Activated CD8-positive, alpha-beta T cell treated with anti-CD3 and anti-CD28 coated beads, Interleukin-2, amount 10 ng/mL, durations not matched to agents 7 days and 5 days (primary cell): ENCODE results near the gene POC5. TPM values are rescaled to one million over a fixed set of nuclear protein-coding genes. Genes with fewer than 3 reads are reported as not detected.
A peak's percentile ranks its signal among the peaks of the same experiment; 100 is the strongest.
"Not testable (repeated sequence)": the region's sequence is repeated elsewhere in the genome, so short reads cannot be mapped to it uniquely, and the experiment has no call there.

Experiments used
- ATAC-seq: fragments of 150-1000 bp; cut with Tn5 transposase; one replicate; pipeline ENCODE4 v1.10.0; 2021; ENCODE audit warnings: moderate library complexity
- CTCF ChIA-PET: fragments of 350-600 bp; sonication (Branson Sonifier 250); formaldehyde crosslinking; loops from one replicate; lab custom pipeline; 2021; ENCODE audit warnings: antibody characterized with exemption; lab: Charles Lee
- POLR2A ChIA-PET: fragments of 350-600 bp; sonication (Branson Sonifier 250); formaldehyde crosslinking; loops from one replicate; lab custom pipeline; 2021; ENCODE audit warnings: antibody characterized with exemption; lab: Charles Lee
- DNase-seq: peaks from one replicate; pipeline ENCODE4 v3.0.0-alpha.2; 2020
- H3K27ac Mint-ChIP-seq: one replicate; pipeline ENCODE4 v1.8.0; 2021; ENCODE audit warnings: mild to moderate bottlenecking, mixed read lengths
- H3K27me3 Mint-ChIP-seq: one replicate; pipeline ENCODE4 v1.8.0; 2021; ENCODE audit warnings: low read depth, mixed read lengths
- H3K36me3 Mint-ChIP-seq: one replicate; pipeline ENCODE4 v1.8.0; 2021; ENCODE audit warnings: low read depth, mixed read lengths
- H3K4me1 Mint-ChIP-seq: one replicate; pipeline ENCODE4 v1.8.0; 2021; ENCODE audit warnings: low read depth, mixed read lengths
- H3K4me3 Mint-ChIP-seq: one replicate; pipeline ENCODE4 v1.8.0; 2021; ENCODE audit warnings: mild to moderate bottlenecking, mixed read lengths
- H3K9me3 Mint-ChIP-seq: one replicate; pipeline ENCODE4 v1.8.0; 2022; ENCODE audit warnings: mixed read lengths; ENCODE audit not compliant: insufficient read depth
- total RNA-seq, 2 experiments: library from RNA; stranded (reverse); gene quantifications; one replicate each; pipeline ENCODE4 v1.2.3, GENCODE V29; 2021

Gene POC5
- total RNA-seq: 10 to 100 TPM; 21.3 to 23.9 TPM

DNA sequence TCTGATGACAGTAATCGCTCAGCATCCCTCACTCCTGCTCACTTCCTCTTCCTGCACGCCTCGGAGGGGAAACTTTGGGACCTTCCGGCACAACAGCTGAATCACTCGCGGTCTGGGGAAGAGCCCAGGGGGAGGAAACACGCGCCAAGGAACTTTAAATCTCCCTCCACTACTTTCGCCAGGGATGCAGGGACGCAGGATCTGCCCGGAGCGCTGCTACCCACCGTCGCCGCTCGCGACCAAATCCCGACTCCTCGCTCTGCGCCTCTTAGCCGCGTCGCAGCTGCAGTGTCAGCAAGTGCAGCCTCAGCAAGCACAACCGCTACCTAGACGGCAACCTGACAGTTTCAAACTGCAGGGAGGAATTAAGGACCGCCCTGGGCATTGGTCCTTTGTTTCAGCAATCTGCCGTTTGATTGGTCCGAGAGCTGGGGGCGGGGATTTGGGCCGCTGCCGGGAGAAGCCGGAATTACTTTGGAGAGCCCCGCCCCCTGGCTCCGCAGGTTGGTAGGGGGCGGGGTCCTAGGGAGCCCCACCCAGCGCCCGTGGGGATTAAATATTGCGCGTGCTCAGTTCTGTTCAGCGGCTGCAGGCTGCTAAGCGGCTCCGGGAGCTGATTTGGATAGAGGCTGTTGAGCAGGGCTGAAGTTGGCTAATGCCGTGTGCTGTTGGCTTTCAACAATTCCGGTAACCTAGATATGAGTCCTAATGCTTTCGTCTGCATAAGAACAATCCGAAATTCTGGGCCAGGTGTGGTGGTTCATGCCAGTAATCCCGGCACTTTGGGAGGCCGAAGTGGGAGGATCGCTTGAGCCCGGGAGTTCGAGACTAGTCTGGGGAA, at the start of gene POC5:
POC5 (minus strand) TSS at position 356 of the 841 bp plus-strand sequence. CDS start 4,500 bp downstream, outside the sequence.
- ATAC-seq: peak; percentile 97
- peak; percentile 99 for DNase-seq
- Mint-ChIP-seq H3K4me3 (peak within 1 kb of the TSS; percentile 99), H3K36me3 (peaks cover 28% of the 10 kb centered on the region), H3K4me1 (peaks cover 32% of the 10 kb centered on the region), H3K9me3 (no peaks in the 10 kb centered on the region), H3K27me3 (peaks cover 4% of the 10 kb centered on the region), H3K27ac (peak within 1 kb of the TSS; percentile 99)
- ChIA-PET POLR2A (interaction anchor here (0.6 to 1.5 kb wide), 10 partner anchors 10 to 480 kb away, joined by 3 to 7 read pairs (median 4); partner anchors contain the start of gene HMGCR), CTCF (interaction anchor here (1.4 to 1.7 kb wide), 3 partner anchors 39 to 458 kb away, joined by 3 to 4 read pairs (median 4); no protein-coding TSS in a partner anchor)

GRCh38 chr5:75758116-75758515, 40.9 kb upstream of the POC5 start:
- no peak overlapping the region for H3K27ac Mint-ChIP-seq
- H3K36me3 Mint-ChIP-seq: no peaks in the 10 kb centered on the region
- CTCF ChIA-PET: no interaction called here
- DNase-seq (no peak), ATAC-seq (no peak)
- peaks cover 20% of the 10 kb centered on the region for H3K27me3 Mint-ChIP-seq
- no peaks in the 10 kb centered on the region for H3K9me3 Mint-ChIP-seq
- H3K4me1 Mint-ChIP-seq: no peaks in the 10 kb centered on the region
- POLR2A ChIA-PET: no interaction called here
- no peak overlapping the region for H3K4me3 Mint-ChIP-seq

DNA sequence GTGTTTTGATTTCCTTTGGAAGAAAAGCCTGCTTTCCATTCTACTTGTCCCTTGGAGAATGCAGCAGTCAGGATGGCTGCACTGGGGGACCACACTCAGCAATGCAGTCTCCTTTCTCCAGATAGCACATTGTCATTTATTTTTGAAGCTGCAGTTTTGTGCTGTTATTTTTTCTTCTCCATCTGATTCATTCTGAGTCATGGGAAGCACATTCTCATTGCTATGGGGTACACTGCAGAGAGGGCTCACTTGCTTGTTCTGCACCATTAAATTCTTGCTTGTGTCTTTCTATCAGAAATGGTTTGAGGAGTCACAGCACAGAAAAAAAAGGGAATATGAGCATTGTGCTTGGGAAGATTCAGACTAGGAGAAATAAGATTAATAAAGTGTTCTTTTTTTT, 39.7 kb upstream of the POC5 start:
- DNase-seq: no peak
- no peak for ATAC-seq
- Mint-ChIP-seq H3K9me3 (no peaks in the 10 kb centered on the region), H3K36me3 (no peaks in the 10 kb centered on the region), H3K27me3 (peaks cover 20% of the 10 kb centered on the region), H3K27ac (no peak overlapping the region), H3K4me3 (no peak overlapping the region), H3K4me1 (no peaks in the 10 kb centered on the region)
- CTCF ChIA-PET: no interaction called here
- POLR2A ChIA-PET: no interaction called here

- Mint-ChIP-seq H3K4me3 (no peak overlapping the region), H3K36me3 (no peaks in the 10 kb centered on the region), H3K9me3 (no peaks in the 10 kb centered on the region), H3K27me3 (peaks cover 24% of the 10 kb centered on the region), H3K27ac (no peak overlapping the region), H3K4me1 (no peaks in the 10 kb centered on the region)
- DNase-seq (no peak), ATAC-seq (no peak)
- ChIA-PET POLR2A (no interaction called here), CTCF (interaction anchor here (0.6 kb wide), 1 partner anchor 1975 kb away, joined by 3 read pairs; no protein-coding TSS in a partner anchor)
These were observed 39.0 kb upstream of the POC5 start for GRCh38 chr5:75756211-75756610.

GRCh38 chr5:75753182-75753581, 35.9 kb upstream of the POC5 start:
- ChIA-PET POLR2A (no interaction called here), CTCF (no interaction called here)
- H3K9me3 Mint-ChIP-seq: no peaks in the 10 kb centered on the region

GRCh38 chr5:75744355-75744754, 27.1 kb upstream of the POC5 start:
- no peaks in the 10 kb centered on the region for H3K9me3 Mint-ChIP-seq
- no peak overlapping the region for H3K27ac Mint-ChIP-seq
- ATAC-seq: no peak
- no peak overlapping the region for H3K4me3 Mint-ChIP-seq
- no peaks in the 10 kb centered on the region for H3K4me1 Mint-ChIP-seq
- CTCF ChIA-PET: no interaction called here
- no peak for DNase-seq
- H3K36me3 Mint-ChIP-seq: no peaks in the 10 kb centered on the region
- POLR2A ChIA-PET: no interaction called here
- peaks cover 9% of the 10 kb centered on the region for H3K27me3 Mint-ChIP-seq

More at GRCh38 chr5:75753182-75753581, 35.9 kb upstream of the POC5 start:
- Mint-ChIP-seq H3K27me3 (peaks cover 37% of the 10 kb centered on the region), H3K4me1 (no peaks in the 10 kb centered on the region), H3K27ac (no peak overlapping the region), H3K36me3 (no peaks in the 10 kb centered on the region), H3K4me3 (no peak overlapping the region)
- ATAC-seq: no peak
- DNase-seq: no peak

DNA sequence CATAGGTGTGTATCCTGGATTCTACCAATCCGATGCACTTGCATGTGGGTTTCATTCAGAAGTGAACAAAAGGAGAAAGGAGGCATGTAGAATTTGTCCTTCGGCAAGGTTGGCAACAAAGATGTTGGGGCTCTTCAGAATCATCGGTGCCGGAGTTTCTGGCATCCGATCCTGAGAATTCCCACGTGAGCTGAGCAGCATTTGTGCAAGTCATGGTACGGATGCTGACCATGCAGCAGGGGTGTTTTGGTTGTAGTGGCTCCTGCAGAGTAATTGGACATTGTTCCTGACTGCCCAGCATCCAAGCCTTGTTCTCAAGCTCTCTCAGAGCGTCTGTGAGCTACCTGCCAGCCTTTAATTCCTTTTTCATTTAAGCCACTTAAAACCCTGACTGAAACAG, 19.0 kb upstream of the POC5 start:
- H3K27ac Mint-ChIP-seq: no peak overlapping the region
- ATAC-seq: no peak
- DNase-seq: no peak
- no peak overlapping the region for H3K4me3 Mint-ChIP-seq
- ChIA-PET POLR2A (no interaction called here), CTCF (no interaction called here)
- H3K9me3 Mint-ChIP-seq: no peaks in the 10 kb centered on the region
- no peaks in the 10 kb centered on the region for H3K4me1 Mint-ChIP-seq
- peaks cover 10% of the 10 kb centered on the region for H3K27me3 Mint-ChIP-seq
- H3K36me3 Mint-ChIP-seq: no peaks in the 10 kb centered on the region

DNA sequence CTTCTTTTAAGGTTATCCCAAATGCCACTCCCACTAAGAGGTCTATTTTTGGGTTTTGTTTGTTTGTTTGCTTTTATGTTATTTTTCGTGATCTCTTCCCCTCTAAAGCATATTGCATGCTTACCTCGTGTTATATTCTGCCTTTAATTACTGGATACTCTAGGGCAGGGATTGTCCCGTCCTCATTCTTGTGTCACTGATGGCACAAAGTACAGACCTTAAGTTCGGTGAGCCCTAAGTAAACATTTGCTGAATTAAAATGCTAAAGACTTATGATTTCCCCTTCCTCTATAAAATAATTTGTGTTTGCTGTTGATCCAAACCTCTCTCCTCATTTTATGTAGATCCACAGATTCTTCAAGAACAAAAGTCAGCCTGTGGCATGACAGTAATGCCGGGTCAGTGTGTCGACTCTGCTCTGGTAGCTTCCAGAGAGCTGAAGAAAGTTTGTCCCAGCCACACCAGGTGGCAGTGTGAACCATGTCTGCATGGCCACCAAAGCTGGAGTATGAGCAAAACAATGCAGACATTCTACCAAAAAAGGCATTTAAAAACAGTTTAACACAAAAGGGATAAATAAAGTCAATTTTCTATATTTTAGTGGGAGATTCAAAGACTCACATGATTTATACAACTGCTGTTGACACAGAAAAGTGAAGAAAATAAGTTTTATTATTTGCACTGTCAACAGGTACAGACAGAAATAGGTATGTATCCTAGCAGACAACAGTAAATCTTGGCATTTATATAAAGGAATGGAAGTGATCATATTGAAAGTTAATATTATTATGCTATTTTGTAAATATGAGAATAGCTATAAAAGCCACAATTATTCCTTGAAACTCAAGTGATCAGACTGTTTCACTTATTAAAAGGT, 17.9 kb upstream of the POC5 start:
- H3K27me3 Mint-ChIP-seq: peaks cover 7% of the 10 kb centered on the region
- H3K9me3 Mint-ChIP-seq: no peaks in the 10 kb centered on the region
- ChIA-PET CTCF (interaction anchor here (1.1 kb wide), 1 partner anchor 337 kb away, joined by 3 read pairs; no protein-coding TSS in a partner anchor), POLR2A (no interaction called here)
- peak; percentile 29 for DNase-seq
- no peak overlapping the region for H3K4me3 Mint-ChIP-seq
- ATAC-seq: no peak
- H3K36me3 Mint-ChIP-seq: no peaks in the 10 kb centered on the region
- no peaks in the 10 kb centered on the region for H3K4me1 Mint-ChIP-seq
- H3K27ac Mint-ChIP-seq: no peak overlapping the region

DNA sequence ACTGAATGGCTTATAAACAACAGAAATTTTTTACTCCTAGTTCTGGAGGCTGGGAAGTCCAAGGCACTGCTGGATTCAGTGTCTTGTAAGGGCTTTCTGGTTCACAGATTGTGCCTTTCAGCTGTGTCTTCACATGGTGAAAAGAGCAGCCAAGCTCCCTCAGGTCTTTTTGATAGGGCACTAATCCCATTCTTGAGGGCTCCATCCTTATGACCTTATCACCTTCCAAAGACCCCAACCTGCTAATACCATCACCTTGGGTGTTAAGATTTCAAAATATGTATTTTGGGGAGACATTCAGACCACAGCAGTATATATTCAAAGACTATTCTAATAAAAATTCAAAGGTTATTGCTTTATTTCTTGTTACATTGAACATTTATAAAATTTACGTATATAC, 16.5 kb upstream of the POC5 start:
- peaks cover 5% of the 10 kb centered on the region for H3K27me3 Mint-ChIP-seq
- CTCF ChIA-PET: no interaction called here
- no peaks in the 10 kb centered on the region for H3K36me3 Mint-ChIP-seq
- H3K27ac Mint-ChIP-seq: no peak overlapping the region
- POLR2A ChIA-PET: no interaction called here
- no peaks in the 10 kb centered on the region for H3K9me3 Mint-ChIP-seq
- H3K4me1 Mint-ChIP-seq: no peaks in the 10 kb centered on the region
- H3K4me3 Mint-ChIP-seq: no peak overlapping the region
- ATAC-seq: no peak
- no peak for DNase-seq

- H3K4me1 Mint-ChIP-seq, H3K27ac Mint-ChIP-seq, H3K36me3 Mint-ChIP-seq, DNase-seq, H3K4me3 Mint-ChIP-seq, CTCF ChIA-PET, POLR2A ChIA-PET, ATAC-seq, H3K9me3 Mint-ChIP-seq, H3K27me3 Mint-ChIP-seq: not testable (repeated sequence)
These were observed 14.3 kb upstream of the POC5 start for GRCh38 chr5:75731515-75731914.

DNA sequence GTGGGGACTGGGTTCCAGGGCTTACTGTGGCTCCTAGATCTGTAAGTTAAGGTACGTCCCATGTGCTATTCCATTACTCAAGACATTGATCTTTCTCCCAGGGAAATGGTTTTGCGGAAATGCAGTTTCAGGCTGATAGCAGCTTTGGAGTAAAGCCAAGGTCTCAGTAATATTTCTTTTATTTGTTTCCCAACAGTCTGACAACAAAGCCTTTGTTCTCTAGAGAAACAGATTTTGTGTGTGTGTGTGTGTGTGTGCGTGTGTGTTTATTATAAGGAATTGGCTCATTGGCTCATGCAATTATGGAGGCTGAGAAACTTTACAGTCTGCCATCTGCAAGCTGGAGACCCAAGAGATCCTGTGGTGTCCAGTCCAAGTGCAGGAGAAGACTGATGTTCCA, 12.1 kb upstream of the POC5 start:
- Mint-ChIP-seq H3K4me1 (no peaks in the 10 kb centered on the region), H3K9me3 (no peaks in the 10 kb centered on the region), H3K27me3 (peaks cover 2% of the 10 kb centered on the region), H3K36me3 (no peaks in the 10 kb centered on the region), H3K27ac (no peak overlapping the region), H3K4me3 (no peak overlapping the region)
- ChIA-PET CTCF (no interaction called here), POLR2A (no interaction called here)
- ATAC-seq (no peak), DNase-seq (no peak)

- DNase-seq: no peak
- Mint-ChIP-seq H3K27me3 (no peaks in the 10 kb centered on the region), H3K4me1 (no peaks in the 10 kb centered on the region), H3K4me3 (no peak overlapping the region), H3K9me3 (no peaks in the 10 kb centered on the region), H3K36me3 (no peaks in the 10 kb centered on the region), H3K27ac (no peak overlapping the region)
- POLR2A ChIA-PET: no interaction called here
- CTCF ChIA-PET: interaction anchor here (1.2 kb wide), 1 partner anchor 45 kb away, joined by 3 read pairs; no protein-coding TSS in a partner anchor
- no peak for ATAC-seq
These were observed 10.7 kb upstream of the POC5 start for GRCh38 chr5:75727931-75728330.
